Inflammatory macrophage treated with lipopolysaccharide for 4 hours (primary cell): ENCODE results near the gene STX1A.
A peak's percentile ranks its signal among the peaks of the same experiment; 100 is the strongest.
"Not testable (repeated sequence)": the region's sequence is repeated elsewhere in the genome, so short reads cannot be mapped to it uniquely, and the experiment has no call there.

Experiments
- DNase-seq: peaks from one replicate; pipeline ENCODE4 v3.0.0-alpha.2; 2020

STX1A gene

DNA sequence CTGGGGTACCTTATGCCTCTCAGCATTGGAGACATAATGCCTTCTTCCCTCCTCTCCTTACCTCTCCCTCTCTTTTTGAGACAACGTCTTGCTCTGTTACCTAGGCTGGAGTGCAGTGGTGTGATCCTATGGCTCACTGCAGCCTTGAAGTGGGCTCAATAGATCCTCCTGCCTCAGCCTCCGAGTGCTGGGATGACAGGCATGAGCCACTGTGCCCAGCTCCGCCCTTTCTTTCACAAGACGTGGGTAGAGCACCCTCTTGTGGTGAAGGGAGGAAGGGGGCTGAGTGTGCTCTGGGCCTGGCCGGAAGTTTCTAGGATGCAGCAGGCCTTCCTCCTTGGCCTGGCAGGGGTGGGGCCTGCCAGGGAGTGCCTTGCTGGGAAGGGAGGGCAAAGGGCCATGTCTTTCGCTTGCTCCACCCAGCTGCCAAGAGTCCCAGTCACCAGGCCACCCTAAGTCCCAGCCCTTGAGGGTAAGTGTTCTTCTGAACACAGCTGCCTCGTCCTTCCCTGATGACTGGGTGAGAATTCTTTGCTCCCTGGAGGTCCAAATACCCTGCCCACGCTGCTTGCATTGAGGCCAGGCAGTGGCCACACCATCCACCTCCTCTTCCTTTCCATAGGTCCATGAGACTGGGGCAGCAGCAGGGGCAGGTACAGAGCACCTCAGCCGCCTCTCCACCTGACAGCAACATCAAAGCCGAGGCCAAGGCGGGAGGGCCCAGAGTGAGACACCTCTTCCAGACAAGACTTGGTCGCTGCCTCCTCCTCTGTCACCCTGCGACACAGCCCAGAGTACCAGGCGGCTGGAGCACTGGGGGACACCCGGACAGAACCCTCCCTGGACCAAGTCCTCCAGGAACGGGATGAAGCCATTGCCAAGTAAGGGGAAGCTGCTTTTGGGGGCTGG, 15.4 kb upstream of the STX1A start:
- DNase-seq: peak; percentile 81

GRCh38 chr7:73732397-73732796, 12.9 kb upstream of the STX1A start:
- DNase-seq: no peak

GRCh38 chr7:73730485-73730884, 11.0 kb upstream of the STX1A start:
- DNase-seq: no peak

GRCh38 chr7:73728551-73728950, 9.1 kb upstream of the STX1A start:
- DNase-seq: no peak

- DNase-seq: peak; percentile 30
These were observed 8.5 kb upstream of the STX1A start for GRCh38 chr7:73727952-73728351.

- no peak for DNase-seq
These were observed 6.6 kb upstream of the STX1A start for GRCh38 chr7:73726083-73726466.

DNA sequence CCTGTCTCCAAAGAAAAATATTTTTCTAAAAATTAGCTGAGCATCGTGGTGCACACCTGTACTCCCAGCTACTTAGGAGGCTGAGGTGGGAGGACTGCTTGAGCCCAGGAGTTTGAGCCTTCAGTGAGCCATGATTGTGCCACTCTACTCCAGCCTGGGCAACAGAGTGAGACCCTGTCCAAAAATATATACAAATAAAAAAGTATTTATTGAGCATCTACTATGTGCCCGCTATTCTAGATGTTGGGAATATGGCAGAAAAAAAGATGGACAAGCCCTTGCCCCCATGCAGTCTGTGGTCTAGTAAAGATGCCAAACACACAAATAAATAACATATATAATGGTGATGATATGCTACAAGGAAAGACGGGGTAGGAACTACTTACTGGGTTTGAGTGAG, 4.3 kb upstream of the STX1A start:
- no peak for DNase-seq

- DNase-seq: no peak
These were observed 3.3 kb upstream of the STX1A start for GRCh38 chr7:73722785-73723184.

- DNase-seq: peak; percentile 17
These were observed 2.7 kb upstream of the STX1A start for GRCh38 chr7:73722182-73722581.

- no peak for DNase-seq
These were observed 1.9 kb upstream of the STX1A start for GRCh38 chr7:73721377-73721817.

DNA sequence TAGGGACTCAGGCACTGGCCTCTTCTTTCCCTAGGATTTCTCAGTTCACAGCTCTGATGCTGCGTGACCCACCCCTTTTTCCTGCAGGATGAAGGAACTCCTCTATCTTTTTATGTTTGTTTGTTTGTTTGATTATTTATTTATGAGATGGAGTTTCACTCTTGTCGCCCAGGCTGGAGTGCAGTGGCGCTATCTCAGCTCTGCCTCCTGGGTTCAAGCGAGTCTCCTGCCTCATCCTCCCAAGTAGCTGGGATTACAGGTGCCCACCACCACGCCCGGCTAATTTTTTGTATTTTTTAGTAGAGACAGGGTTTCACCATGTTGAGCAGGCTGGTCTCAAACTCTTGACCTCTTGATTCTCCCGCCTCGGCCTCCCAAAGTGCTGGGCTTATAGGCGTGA, 974 bp upstream of the STX1A start:
- not testable (repeated sequence) for DNase-seq

DNA sequence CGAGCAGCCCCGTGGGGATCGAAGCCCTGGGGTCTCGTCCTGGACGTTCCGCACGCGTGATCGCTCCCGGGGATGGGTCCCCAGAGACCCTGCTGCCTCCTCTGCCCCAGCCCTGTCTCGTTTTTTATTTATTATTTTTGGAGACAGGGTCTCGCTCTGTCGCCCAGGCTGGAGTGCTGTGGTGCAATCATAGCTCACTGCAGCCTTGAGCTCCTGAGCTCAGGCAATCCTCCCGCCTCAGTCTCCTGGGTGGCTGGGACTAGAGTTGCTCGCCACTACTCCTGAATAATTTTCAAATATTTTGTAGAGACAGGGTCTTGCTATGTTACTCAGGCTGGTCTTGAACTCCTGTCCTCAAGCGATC, 319 bp upstream of the STX1A start:
- DNase-seq: no peak

DNA sequence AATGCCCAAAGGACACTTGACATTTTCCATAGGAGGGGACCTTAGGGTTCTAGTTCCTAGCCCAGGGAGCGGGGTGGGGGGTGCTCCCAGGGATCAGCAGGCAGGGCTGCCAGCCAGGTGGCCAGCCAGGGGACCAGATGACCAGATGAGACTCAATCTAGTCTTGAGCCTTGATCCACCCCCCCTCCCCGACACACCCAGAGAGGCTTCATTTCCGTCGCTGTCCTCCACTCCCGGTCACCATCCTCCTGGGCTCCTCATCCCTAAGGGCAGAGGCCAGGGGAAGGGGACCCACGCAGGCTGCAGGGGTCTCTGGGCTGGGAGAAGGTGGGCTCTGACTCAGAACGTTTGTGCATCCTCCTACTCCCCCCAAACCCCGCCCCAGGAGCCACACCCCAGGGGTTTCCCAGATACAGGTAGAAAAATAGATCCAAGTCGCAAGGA, 1.0 kb downstream of the STX1A start:
- DNase-seq: no peak

DNA sequence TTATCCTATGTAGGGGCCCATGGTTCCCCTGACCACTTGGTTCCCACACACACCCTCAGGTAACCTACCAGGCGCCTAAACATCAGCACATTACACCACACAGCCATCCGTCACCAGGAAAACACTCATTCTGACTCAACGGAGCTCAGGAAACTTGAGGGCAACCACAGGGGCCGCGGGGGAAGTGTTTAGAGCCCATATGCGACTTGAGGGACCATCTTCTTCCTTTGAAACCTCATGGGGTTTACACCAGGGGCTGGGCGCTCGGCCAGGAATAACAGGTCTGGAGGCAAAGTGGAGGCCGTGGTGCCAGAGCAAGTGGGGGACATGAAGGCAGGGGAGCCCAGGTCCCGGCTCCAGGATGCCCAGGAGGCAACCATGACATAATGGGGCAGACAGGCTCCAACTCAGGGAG, 1.5 kb downstream of the STX1A start:
- DNase-seq: peak; percentile 73

GRCh38 chr7:73717025-73717807, 2.3 kb downstream of the STX1A start:
- no peak for DNase-seq

DNA sequence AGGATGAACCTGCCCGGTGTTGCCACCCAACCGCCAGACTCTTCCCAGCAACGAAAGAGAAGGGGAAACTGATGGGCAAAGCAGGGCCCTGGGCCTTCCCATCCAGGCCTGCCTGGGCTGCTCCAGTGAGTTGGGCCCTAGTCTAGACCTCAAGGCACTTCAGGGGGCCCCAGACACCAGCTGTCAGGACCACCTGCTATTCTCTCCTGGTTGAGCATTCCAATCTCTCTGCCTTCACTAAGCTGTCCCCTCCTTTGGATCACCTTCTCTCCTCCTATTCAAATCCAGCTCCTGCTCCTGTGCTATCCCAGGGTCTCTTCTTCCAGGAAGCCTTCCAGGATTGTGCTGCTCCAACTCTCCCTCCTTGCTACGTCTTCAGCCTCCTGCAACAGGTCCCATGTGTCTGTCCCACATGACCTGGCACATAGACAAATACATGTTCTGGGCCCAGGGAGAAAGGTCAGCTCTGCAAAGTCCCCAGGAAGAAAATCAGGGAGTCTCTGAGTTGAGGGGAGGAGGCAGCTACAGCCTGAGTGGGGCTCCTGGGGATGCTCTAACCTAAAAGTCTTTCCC, 3.1 kb downstream of the STX1A start:
- no peak for DNase-seq

- DNase-seq: peak; percentile 64
These were observed 3.7 kb downstream of the STX1A start for GRCh38 chr7:73715648-73716317.

- DNase-seq: not testable (repeated sequence)
These were observed 6.2 kb downstream of the STX1A start for GRCh38 chr7:73713319-73713718.

DNA sequence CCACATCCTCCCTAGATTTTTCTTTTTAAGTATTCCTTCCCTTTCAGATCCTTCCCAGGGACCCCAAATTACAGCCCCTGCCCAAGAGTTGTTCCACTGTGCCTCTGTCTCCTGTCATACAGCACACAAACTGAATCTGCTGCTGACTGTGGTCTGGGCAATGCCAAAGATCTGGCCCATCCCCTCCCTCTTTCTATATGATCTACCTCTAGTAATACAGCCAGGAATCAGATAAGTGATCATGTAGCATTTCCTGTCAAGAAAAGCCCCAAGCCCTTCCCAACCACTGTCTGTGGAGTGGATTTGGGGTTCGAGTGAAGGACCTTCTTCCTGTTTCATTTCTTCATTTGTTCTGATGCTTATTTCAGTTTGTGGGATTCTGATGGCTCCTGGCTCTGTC, 6.7 kb downstream of the STX1A start:
- no peak for DNase-seq

GRCh38 chr7:73708961-73709549, 10.4 kb downstream of the STX1A start:
- no peak for DNase-seq

DNA sequence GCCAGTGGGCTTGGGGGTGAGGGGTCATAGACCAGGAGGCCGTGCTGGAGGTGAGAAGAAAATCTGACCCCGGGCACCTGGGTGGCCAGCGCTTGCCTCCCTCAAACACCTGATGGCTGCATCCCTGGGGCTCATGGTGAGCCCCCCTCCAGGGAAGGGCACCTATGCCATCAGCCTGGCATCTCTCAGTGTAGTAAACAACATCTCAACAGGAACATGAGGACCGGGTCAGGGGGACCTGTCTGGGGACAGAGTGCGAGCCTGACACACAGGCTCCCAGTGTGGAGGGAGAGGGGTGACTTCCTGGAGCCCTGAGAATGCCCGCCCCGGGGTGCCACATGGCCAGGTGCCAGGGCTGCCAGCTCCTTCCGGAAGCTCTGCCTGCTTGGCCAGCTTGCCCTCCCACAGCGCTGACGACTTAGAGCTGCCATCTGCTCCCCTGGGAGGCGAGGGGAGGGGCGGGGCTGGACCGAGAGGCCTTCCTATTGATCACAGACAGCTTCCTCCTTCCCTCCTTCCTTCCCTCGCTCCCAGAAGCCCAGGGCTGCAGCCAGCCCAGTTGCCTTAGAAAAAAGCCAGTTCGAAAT, 12.3 kb downstream of the STX1A start:
- DNase-seq: no peak
